GM21529 (cell line): Measurements from ENCODE around the gene SYNRG.

ENCODE experiments used
- ATAC-seq: cut with Tn5 transposase; IDR thresholded peaks from one replicate; pipeline ENCODE4 v1.9.1; 2021; ENCODE audit not compliant: unreplicated experiment

The SYNRG gene

DNA sequence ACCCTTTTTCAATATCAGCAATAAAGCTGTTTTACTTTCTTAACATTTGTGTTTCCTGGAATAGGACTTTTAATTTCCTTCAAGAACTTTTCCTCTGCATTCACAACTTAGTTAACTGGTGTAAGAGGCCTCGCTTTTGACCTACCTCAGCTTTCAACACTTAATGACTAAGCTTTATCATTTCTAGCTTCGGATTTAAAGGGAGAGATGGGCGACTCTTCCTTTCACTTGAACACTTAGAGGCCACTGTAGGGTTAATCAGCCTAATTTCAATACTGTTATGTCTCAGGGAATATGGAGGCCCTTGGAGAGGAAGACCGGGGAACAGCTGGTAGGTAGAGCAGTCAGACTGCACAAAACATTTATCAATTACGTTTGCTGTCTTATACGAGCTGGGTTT, 4.7 kb downstream of the SYNRG start:
- ATAC-seq = no peak

DNA sequence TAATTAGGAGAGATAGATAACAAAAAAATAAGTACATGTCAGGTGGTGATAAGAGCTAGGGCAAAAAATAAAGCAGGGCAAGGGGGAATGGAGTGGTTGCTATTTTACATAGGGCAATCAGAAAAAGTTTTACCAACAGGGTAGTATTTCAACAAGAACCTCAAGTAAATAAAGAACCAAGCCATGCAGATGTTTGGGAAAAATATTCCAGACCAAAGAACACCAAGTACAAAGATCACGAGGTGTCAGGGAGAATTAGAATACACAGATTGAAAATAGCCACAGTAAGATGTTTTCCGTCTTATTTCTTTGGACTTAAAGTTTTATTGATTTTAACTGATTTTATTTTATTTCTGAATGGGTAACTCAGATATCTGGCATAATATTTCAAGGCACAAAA, 11.1 kb downstream of the SYNRG start:
- no peak for ATAC-seq

GRCh38 chr17:37592291-37592690, 16.9 kb downstream of the SYNRG start:
- ATAC-seq = no peak

DNA sequence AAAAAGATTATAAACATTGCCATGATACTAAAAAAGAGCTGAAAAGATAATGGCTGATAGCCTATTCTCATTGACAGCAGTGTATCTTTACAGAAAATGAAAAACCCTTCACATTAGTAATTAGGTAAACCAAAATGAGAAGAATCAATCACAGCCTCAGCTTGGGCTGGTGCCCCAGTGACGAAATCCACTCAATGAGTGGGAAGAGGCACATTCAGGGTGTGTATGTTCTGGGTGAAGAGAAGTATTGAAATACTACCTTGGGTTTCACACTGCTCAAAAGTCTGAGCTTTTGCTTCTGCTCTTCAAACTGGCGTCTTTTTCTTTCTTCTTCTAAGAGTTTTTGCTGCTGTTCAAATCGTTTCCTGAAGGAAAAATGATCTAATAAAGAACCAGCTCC, 24.2 kb downstream of the SYNRG start:
- ATAC-seq = no peak

GRCh38 chr17:37576281-37576680, 32.9 kb downstream of the SYNRG start:
- no peak for ATAC-seq

GRCh38 chr17:37574427-37574826, 34.8 kb downstream of the SYNRG start:
- ATAC-seq = no peak

GRCh38 chr17:37571674-37572073, 37.5 kb downstream of the SYNRG start:
- ATAC-seq = no peak

DNA sequence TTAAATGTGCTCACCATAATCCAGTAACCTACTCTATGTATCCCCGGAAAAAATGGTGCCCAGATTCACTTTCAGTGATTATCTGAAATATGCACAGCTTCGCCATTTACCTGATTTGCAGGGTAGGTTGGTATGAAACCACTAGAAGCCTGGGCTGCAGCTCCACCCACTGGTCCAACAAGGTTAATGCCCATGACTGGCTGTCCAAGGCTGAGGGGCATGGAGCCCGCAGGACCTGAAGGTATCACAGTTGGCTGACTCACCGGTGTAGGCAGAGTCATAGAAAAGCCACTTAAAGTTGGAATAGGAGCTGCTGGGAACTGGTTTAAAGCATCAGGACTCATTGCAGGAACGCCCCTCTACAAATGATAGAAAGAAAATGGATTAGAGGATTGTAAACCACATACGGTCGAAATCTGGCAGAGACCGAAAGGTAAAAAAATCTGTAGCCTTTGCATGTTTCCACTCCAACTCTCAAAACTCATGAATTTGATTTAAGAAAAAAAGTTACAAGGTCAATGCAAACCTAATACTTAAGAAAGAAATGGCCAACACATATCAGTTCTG, 38.6 kb downstream of the SYNRG start:
- ATAC-seq = no peak

- no peak for ATAC-seq
Observed at GRCh38 chr17:37568350-37569053, 40.7 kb downstream of the SYNRG start.

DNA sequence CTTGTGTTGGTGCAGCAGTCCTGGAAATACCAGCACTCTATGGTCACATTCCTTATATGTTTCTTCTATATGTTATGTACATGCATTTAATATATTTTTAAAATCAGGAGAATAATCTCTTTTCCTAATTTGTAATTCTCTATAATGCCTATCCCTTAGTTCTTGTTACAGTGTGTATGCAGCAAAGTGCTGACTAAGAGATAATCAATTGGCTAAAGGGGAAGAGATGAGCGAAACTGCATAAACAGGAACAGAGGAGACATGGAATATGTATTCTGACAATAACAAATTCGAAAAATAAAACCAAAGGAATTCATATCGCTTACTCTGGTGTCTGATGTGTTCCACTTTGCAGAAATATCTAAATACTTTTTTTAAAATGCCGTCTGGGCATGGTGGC, 41.7 kb downstream of the SYNRG start:
- ATAC-seq = no peak

DNA sequence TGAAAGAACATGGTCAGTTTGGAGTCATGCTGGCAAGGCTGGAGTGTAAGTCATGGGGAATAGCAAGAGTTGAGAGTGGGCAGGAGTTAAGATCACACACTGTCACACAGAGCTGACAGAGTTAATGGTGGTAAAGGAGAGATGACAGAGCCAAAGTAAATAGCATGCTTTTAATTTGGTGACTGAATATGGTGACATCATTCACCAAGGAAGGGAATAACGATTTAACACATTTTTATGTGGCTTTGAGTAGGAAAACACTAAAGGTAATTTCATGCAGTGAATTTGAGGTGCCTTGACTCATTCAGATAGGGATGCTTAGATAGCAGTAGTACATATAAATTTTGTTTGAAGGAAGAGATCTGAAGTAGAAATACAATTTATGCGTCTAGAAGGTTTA, 42.1 kb downstream of the SYNRG start:
- ATAC-seq = no peak

- no peak for ATAC-seq
Observed at GRCh38 chr17:37564252-37564651, 45.0 kb downstream of the SYNRG start.

DNA sequence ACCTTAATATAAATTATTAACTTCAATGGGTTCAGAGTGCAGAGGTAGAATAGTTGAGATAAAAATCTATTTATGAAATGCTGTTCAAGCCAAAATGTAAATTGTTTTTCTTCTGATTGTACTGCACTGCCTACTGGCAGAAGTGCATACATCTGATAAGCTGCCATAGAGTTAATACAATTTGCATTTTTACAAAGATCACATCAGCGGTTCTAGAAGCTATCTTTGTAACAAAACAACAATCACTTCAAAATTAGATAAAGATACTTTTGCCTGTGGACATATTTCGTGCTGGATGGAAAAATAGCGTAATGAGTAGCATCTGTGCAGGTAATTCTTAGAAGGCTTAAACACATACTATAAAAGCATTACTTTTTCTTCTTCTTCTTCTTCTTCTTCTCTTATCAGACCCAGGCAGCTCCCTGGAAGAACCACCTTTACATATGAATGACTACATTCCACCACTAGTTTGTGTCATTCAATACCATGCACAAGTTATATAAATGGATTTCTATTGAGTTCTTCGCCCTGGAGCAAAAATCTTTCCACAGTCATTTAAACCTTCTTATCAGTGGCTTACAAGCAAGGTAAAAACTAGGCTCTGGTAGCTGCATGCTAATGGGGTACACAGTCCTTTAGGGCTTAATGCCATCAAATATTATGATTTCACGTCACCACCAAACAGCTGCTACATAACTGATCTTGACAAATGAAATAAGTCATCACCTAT, 47.0 kb downstream of the SYNRG start:
- ATAC-seq = no peak

DNA sequence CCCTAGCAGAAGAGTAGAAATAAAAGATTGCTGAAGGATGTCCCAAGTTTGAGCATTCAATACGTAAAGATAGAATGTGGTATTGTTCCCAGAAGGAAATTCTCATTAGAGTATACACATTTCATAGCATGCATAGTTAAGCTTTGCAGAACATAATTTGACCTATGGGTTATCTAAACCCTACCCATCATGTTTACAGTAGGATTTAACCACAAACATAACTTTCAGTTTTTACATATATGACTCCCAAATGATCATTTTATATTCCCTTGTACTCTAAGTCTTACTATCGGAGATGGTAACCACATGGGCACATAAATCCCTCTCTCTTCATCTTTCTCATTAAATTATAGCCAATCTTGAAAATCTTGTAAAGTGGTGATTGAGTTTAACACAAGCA, 50.9 kb downstream of the SYNRG start:
- ATAC-seq = no peak

DNA sequence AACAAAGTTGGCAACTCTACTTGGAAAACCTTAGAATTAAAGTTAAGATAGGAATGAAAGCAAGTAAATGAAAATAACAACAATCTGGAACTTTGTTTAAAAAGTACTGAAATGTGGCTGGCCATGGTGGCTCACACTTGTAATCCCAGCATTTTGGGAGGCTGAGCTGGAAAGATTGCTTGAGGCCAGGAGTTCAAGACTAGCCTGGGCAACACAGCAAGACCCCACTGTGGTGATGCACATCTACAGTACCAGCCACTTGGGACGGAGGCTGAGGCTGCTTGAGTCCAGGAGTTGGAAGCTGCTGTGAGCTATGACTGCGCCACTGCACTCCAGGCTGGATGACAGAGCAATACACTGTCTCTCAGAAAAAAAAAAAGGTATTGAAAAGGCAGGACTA, 51.7 kb downstream of the SYNRG start:
- ATAC-seq = no peak

DNA sequence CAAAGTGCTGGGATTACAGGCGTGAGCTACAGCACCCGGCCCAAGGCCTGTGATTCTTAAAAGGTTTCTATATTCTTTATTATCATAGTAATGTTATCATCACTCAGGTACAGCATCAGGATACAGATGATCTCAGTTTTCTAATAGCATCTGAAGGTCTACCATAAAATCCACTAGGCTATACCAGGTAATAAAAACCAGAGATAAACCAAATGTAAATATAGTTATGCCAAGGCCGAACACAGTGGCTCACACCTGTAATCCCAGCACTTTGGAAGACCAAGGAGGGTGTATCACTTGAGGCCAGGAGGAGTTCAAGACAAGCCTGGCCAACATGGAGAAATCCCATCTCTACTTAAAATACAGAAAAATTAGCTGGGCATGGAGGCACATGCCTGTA, 53.8 kb downstream of the SYNRG start:
- no peak for ATAC-seq

- ATAC-seq = no peak
Observed at GRCh38 chr17:37553401-37553966, 55.7 kb downstream of the SYNRG start.

DNA sequence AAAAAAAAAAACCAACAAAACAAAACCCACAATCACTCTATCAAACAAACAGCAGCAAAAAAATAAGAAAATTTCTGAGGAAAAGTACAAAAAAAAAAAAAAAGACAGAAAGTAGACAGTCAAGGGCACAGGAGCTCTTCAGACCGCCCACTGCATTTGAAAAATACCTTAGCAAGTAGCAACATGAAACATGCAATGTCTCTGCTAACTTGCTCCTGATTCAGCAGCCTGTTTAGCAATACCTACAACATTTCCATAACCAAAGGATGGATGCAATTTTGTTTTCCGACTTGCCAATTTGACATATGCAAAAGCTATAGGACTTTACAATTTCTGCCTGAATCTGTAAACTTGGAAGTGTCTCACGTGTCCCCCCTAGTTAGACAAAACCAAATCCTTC, 57.4 kb downstream of the SYNRG start:
- no peak for ATAC-seq

DNA sequence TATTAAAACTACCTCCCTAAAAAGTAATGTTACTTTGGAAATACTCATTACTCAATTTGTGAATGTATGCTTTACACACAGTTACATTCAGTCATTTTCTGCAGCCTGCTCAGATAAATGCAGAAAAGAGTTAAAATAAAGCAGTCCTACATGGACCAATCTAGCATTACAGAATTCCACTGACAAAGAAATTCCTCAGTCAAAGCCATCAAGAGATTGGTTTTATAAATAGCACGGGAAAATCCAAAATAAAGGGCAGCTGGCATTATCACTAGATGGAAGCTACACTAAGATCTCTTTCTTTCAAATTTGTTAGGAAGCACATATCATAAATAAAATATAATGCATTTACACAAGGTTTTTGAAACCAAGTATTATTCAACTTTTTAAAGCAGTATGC, 61.2 kb downstream of the SYNRG start:
- ATAC-seq = no peak

- no peak for ATAC-seq
Observed at GRCh38 chr17:37546302-37546701, 62.9 kb downstream of the SYNRG start.

DNA sequence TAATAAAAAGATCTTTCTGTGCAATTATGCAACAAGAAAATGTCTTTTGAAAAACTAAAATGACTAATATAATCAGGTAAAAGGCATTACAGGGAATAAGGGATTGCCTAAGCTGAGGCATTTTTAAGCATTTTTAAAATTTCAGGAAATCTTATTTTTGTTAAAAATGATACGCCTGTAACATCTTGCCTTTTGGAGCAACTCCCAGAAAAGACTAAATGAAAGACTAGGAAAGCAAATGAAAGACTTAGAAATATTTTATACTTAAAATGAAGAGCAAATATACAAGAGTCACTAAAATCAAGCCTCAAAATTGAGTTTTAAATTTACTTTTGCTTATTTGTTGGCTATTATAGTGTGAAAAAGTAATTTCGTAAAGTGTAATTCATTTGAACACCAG, 63.7 kb downstream of the SYNRG start:
- ATAC-seq = no peak

- ATAC-seq = no peak
Observed at GRCh38 chr17:37543637-37544052, 65.6 kb downstream of the SYNRG start.
